Neural progenitor cell (in vitro differentiated cells): Measurements from ENCODE around the gene CHAD. TPM values are rescaled to one million over a fixed set of nuclear protein-coding genes. Genes with fewer than 3 reads are reported as not detected.
A peak's percentile ranks its signal among the peaks of the same experiment; 100 is the strongest.

Experiments used
- DNase-seq: peaks from one replicate; pipeline ENCODE4 v3.0.0-alpha.2; 2016; ENCODE audit warnings: low spot score
- H2AFZ ChIP-seq: fragments of 200-600 bp; sonication (generic); replicated peaks from 2 replicates; pipeline ENCODE4 v1.6.1; 2016; ENCODE audit warnings: antibody characterized with exemption
- H3F3A ChIP-seq: fragments of 200-600 bp; sonication (generic); 2 replicates; pipeline ENCODE4 v1.6.1; 2016; ENCODE audit warnings: antibody characterized with exemption, low read depth
- H3K27ac ChIP-seq: fragments of 200-600 bp; sonication (generic); 2 replicates; pipeline ENCODE4 v1.5.1; 2016; ENCODE audit warnings: mild to moderate bottlenecking
- H3K27me3 ChIP-seq: fragments of 200-600 bp; sonication (generic); 2 replicates; pipeline ENCODE4 v1.6.1; 2016; ENCODE audit warnings: mild to moderate bottlenecking, moderate library complexity
- H3K36me3 ChIP-seq: fragments of 200-600 bp; sonication (generic); 2 replicates; pipeline ENCODE4 v1.5.1; 2016
- H3K4me1 ChIP-seq: fragments of 200-600 bp; sonication (generic); 2 replicates; pipeline ENCODE4 v1.6.1; 2016; ENCODE audit warnings: mixed run types
- H3K4me2 ChIP-seq: fragments of 200-600 bp; sonication (generic); 2 replicates; pipeline ENCODE4 v1.6.1; 2016
- H3K4me3 ChIP-seq: fragments of 200-600 bp; sonication (generic); 2 replicates; pipeline ENCODE4 v1.5.1; 2016
- H3K79me2 ChIP-seq: fragments of 200-600 bp; sonication (generic); 2 replicates; pipeline ENCODE4 v1.6.1; 2016; ENCODE audit warnings: low read depth
- H3K9ac ChIP-seq: fragments of 200-600 bp; sonication (generic); 2 replicates; pipeline ENCODE4 v1.6.1; 2016
- H3K9me3 ChIP-seq: fragments of 200-600 bp; sonication (generic); 2 replicates; pipeline ENCODE4 v1.5.1; 2016; ENCODE audit warnings: low read depth
- H4K20me1 ChIP-seq: fragments of 200-600 bp; sonication (generic); 2 replicates; pipeline ENCODE4 v1.6.1; 2016; ENCODE audit warnings: low read depth
- H3K27ac Mint-ChIP-seq: 3 replicates; pipeline ENCODE4 v1.8.0; 2021; ENCODE audit warnings: mixed read lengths
- H3K27me3 Mint-ChIP-seq: 2 replicates; pipeline ENCODE4 v1.8.0; 2022; ENCODE audit warnings: low read depth, mild to moderate bottlenecking, inconsistent platforms, moderate library complexity, mixed read lengths; ENCODE audit not compliant: insufficient read depth
- H3K36me3 Mint-ChIP-seq: 3 replicates; pipeline ENCODE4 v1.8.0; 2021; ENCODE audit warnings: mixed read lengths
- H3K4me1 Mint-ChIP-seq: 3 replicates; pipeline ENCODE4 v1.8.0; 2021; ENCODE audit warnings: mixed read lengths
- H3K4me3 Mint-ChIP-seq: 3 replicates; pipeline ENCODE4 v1.8.0; 2021; ENCODE audit warnings: mild to moderate bottlenecking, moderate library complexity, mixed read lengths
- H3K9me3 Mint-ChIP-seq: 3 replicates; pipeline ENCODE4 v1.8.0; 2020; ENCODE audit warnings: mixed read lengths
- CTCF ChIP-seq: fragments of 200-600 bp; sonication (generic); IDR thresholded peaks from 2 replicates; pipeline ENCODE4 v1.5.1; 2017; ENCODE audit warnings: antibody characterized with exemption, mild to moderate bottlenecking
- EZH2 ChIP-seq: fragments of 200-600 bp; sonication (generic); IDR thresholded peaks from 2 replicates; pipeline ENCODE4 v1.6.1; 2017; ENCODE audit warnings: antibody characterized with exemption, mild to moderate bottlenecking, moderate library complexity
- EZH2phosphoT487 ChIP-seq: fragments of 200-600 bp; sonication (generic); IDR thresholded peaks from 2 replicates; pipeline ENCODE4 v1.6.1; 2017; ENCODE audit warnings: antibody characterized with exemption
- total RNA-seq: library from RNA; depleted of rRNA; stranded (reverse); fragments of >200 nt; gene quantifications from 2 replicates; pipeline ENCODE4 v1.2.3, GENCODE V29; 2015; ENCODE audit warnings: low replicate concordance

The CHAD gene
- total RNA-seq, 1 donor from 2014 or later, result not detected

GRCh38 chr17:50481648-50482047 is 13.0 kb upstream of the CHAD start:
- no peak for TF ChIP-seq EZH2phosphoT487
- TF ChIP-seq CTCF, result no peak
- TF ChIP-seq EZH2, result no peak
- Mint-ChIP-seq H3K27ac (no peak overlapping the region), H3K4me3 (no peak overlapping the region), H3K27me3 (peaks cover 2% of the 10 kb centered on the region), H3K36me3 (no peaks in the 10 kb centered on the region), H3K9me3 (no peaks in the 10 kb centered on the region), H3K4me1 (peaks cover 16% of the 10 kb centered on the region)
- DNase-seq, result no peak
- H3K9ac ChIP-seq, result no peak overlapping the region
- H3K4me1 ChIP-seq, result peaks cover 3% of the 10 kb centered on the region
- no peaks in the 10 kb centered on the region for H3K9me3 ChIP-seq
- H3K27ac ChIP-seq, result no peak overlapping the region
- no peak overlapping the region for H3K4me2 ChIP-seq
- no peaks in the 10 kb centered on the region for H3K36me3 ChIP-seq
- peaks cover 18% of the 10 kb centered on the region for H3K27me3 ChIP-seq
- peaks cover 5% of the 10 kb centered on the region for H4K20me1 ChIP-seq
- H2AFZ ChIP-seq, result no peak overlapping the region
- H3K79me2 ChIP-seq, result no peaks in the 10 kb centered on the region
- peaks cover 33% of the 10 kb centered on the region for H3F3A ChIP-seq
- H3K4me3 ChIP-seq, result no peak overlapping the region

- Histone ChIP-seq H3K4me1 (peaks cover 3% of the 10 kb centered on the region), H3K4me3 (no peak overlapping the region), H3F3A (peaks cover 36% of the 10 kb centered on the region), H3K27me3 (peaks cover 25% of the 10 kb centered on the region), H3K36me3 (no peaks in the 10 kb centered on the region), H2AFZ (no peak overlapping the region), H3K79me2 (no peaks in the 10 kb centered on the region), H3K9ac (no peak overlapping the region), H3K9me3 (no peaks in the 10 kb centered on the region), H4K20me1 (peaks cover 5% of the 10 kb centered on the region), H3K27ac (no peak overlapping the region), H3K4me2 (no peak overlapping the region)
- no peaks in the 10 kb centered on the region for H3K36me3 Mint-ChIP-seq
- peaks cover 16% of the 10 kb centered on the region for H3K4me1 Mint-ChIP-seq
- H3K4me3 Mint-ChIP-seq, result no peak overlapping the region
- no peaks in the 10 kb centered on the region for H3K9me3 Mint-ChIP-seq
- H3K27ac Mint-ChIP-seq, result no peak overlapping the region
- DNase-seq, result no peak
- H3K27me3 Mint-ChIP-seq, result peaks cover 6% of the 10 kb centered on the region
- no peak for TF ChIP-seq CTCF
- no peak for TF ChIP-seq EZH2
- TF ChIP-seq EZH2phosphoT487, result no peak
These were observed 12.3 kb upstream of the CHAD start for GRCh38 chr17:50480854-50481490.

GRCh38 chr17:50480142-50480764 is 11.6 kb upstream of the CHAD start:
- H3K4me3 ChIP-seq, result no peak overlapping the region

More at GRCh38 chr17:50480142-50480764, 11.6 kb upstream of the CHAD start:
- Histone ChIP-seq H3F3A (peaks cover 36% of the 10 kb centered on the region), H4K20me1 (peaks cover 5% of the 10 kb centered on the region), H3K4me1 (peaks cover 3% of the 10 kb centered on the region), H3K27ac (no peak overlapping the region), H3K9ac (no peak overlapping the region), H3K9me3 (no peaks in the 10 kb centered on the region), H3K4me2 (no peak overlapping the region), H3K79me2 (no peaks in the 10 kb centered on the region), H3K36me3 (no peaks in the 10 kb centered on the region), H3K27me3 (peaks cover 32% of the 10 kb centered on the region), H2AFZ (no peak overlapping the region)
- H3K36me3 Mint-ChIP-seq, result no peaks in the 10 kb centered on the region
- peaks cover 16% of the 10 kb centered on the region for H3K4me1 Mint-ChIP-seq
- H3K27ac Mint-ChIP-seq, result no peak overlapping the region
- H3K4me3 Mint-ChIP-seq, result peak overlapping the region; percentile 92
- TF ChIP-seq EZH2 (no peak), EZH2phosphoT487 (no peak), CTCF (no peak)
- no peak for DNase-seq
- H3K27me3 Mint-ChIP-seq, result peaks cover 6% of the 10 kb centered on the region
- H3K9me3 Mint-ChIP-seq, result no peaks in the 10 kb centered on the region
